ENCODE data around the gene SYK. TPM values are rescaled to one million over a fixed set of nuclear protein-coding genes. Genes with fewer than 3 reads are reported as not detected.

SYK gene
- polyA plus RNA-seq, 6 donors from 2014 or later: 163 to 261 (median 214) TPM

DNA sequence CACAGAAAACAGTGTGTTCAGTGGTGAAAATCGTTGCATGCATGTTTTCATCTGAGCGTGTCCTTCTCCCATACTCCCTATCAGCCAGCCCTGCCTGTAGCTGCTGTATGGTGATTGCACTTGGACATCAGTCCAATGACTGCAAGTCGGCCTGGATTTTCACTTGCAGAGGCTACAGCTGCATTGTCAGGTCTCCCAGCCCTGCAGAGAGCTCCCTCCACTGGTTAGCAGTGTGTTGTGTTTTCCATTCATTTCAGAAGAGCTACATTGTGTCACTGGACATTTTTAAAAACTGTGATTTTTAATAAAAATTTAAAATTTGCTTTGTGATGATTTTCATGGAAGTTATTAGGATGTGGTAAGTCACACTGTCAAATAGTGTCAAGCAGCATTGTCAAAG lies 96.6 kb downstream of the SYK start:
- DNase-seq (no peak), ATAC-seq (ENCODE audit: low read depth in 2 of 2) (no peak)
- Mint-ChIP-seq H3K27me3 (no peaks in the 10 kb centered on the region), H3K4me3 (peak overlapping the region in 1 of 8 donors; percentile 33), H3K4me1 (peaks cover under 1 to 15% (median 3%) of the 10 kb centered on the region in 3 donors), H3K36me3 (peaks cover 24 to 34% of the 10 kb centered on the region in 2 donors), H3K9me3 (peaks cover 0 to 2% (median 0%) of the 10 kb centered on the region in 7 donors), H3K27ac (peak overlapping the region in 3 of 6 donors; percentile 16 to 47 (median 42))

DNA sequence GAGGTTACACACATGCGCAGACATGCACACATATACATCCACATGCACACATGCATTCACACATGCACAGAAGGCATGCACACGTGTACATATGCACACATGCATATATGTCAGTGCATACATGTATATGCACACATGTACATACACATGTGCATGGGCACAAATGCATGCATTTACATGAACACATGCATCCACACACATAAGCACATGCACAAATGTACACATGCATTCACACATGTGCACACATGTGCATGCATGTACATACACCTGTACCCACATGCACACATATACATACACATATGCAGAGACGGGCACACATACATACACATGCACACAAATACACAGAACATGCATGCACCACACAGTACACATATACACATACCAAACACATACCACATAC lies 97.7 kb downstream of the SYK start:
- H3K4me3 Mint-ChIP-seq: no peak overlapping the region

DNA sequence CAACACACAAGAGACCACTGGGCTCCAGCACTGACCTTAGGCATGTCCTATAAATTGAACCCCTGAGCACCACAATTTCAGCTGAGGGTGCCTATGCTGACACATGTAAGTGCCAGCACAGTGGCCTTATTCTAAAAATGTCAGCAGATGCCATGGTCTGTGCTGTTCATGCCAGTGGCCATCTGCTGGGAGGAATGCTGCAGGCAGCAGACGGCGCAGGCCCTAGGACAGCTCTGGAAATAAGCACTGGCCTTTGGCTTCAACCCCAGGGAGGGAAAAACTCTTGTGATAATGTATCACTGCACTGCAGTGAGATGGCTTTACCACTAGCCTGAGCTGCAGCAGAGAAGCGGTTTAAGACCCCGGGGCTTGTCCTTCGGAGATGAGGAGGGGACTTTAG lies 98.5 kb downstream of the SYK start:
- no peak for DNase-seq
- Mint-ChIP-seq H3K36me3 (peaks cover 28 to 29% of the 10 kb centered on the region in 2 donors), H3K4me1 (peaks cover 10 to 25% (median 11%) of the 10 kb centered on the region in 3 donors), H3K4me3 (no peak overlapping the region), H3K27ac (peak overlapping the region in 4 of 6 donors; percentile 26 to 86 (median 50)), H3K9me3 (peaks cover 0 to 3% (median 0%) of the 10 kb centered on the region in 7 donors), H3K27me3 (no peaks in the 10 kb centered on the region)
- ATAC-seq (ENCODE audit: low read depth in 2 of 2): no peak

More for the DNA sequence above, 97.7 kb downstream of the SYK start:
- Mint-ChIP-seq H3K27ac (peak overlapping the region in 3 of 6 donors; percentile 7 to 74 (median 8)), H3K9me3 (peaks cover 0 to 3% (median 0%) of the 10 kb centered on the region in 7 donors), H3K27me3 (no peaks in the 10 kb centered on the region), H3K4me1 (peaks cover 5 to 20% (median 6%) of the 10 kb centered on the region in 3 donors), H3K36me3 (peaks cover 29 to 34% of the 10 kb centered on the region in 2 donors)
- DNase-seq (no peak), ATAC-seq (ENCODE audit: low read depth in 2 of 2) (no peak)

DNA sequence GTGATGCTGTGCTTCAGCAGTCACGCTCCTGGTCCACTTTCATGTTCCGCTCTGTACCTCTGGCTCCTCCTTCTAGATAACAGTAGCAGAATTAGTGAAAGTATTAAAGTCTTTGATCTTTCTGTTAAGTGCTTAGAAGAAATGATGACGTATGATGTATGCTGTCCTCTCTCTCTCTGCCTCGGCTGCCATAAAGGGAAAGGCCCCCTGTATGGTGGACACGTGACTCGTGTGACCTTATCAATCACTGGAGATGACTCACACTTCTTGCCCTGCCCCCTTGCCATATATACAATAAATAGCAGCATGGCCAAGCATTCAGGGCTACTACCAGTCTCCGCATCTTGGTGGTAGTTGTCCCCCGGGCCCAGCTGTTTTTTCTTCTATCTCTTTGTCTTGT lies 100.3 kb downstream of the SYK start:
- H3K4me3 Mint-ChIP-seq: no peak overlapping the region
- peaks cover 13 to 26% (median 17%) of the 10 kb centered on the region in 3 donors for H3K4me1 Mint-ChIP-seq
- no peak for DNase-seq
- H3K27ac Mint-ChIP-seq: peak overlapping the region; percentile 0 to 88 (median 54)
- H3K9me3 Mint-ChIP-seq: peaks cover 0 to 3% (median 0%) of the 10 kb centered on the region in 7 donors
- no peak for ATAC-seq (ENCODE audit: low read depth in 2 of 2)
- no peaks in the 10 kb centered on the region for H3K27me3 Mint-ChIP-seq
- peaks cover 21 to 29% of the 10 kb centered on the region in 2 donors for H3K36me3 Mint-ChIP-seq

DNA sequence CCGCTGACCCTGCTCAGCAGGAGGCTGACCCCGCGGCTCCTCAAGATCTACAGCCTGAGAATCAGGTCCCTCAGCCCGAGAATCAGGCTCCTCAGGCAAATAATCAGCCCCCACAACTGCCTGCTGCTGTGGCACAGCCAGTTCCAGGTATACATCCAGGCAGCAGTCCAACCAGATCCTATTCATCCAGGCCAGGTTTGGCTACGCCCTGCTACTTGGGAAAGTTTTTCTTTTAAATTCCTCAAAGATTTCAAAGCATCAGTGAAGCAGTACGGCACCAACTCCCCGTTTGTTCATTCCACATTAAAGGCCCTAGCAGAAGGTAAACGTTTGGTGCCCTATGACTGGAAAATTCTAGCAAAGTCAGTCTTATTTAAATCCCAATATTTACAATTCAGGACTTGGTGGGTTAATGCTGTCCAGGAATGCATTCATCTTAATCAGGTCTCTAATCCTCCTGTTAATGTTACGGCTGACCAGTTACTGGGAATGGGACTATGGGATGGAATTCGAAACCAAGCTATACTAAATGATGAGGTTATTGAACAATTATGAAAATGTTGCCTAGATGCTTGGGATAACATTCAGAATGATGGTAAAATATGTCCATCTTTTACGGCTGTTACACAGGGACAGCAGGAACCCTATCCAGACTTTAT lies 102.3 kb downstream of the SYK start:
- Mint-ChIP-seq H3K27me3 (no peaks in the 10 kb centered on the region), H3K9me3 (peaks cover 0 to 3% (median 0%) of the 10 kb centered on the region in 7 donors), H3K4me1 (peaks cover 18 to 30% (median 21%) of the 10 kb centered on the region in 3 donors), H3K4me3 (no peak overlapping the region), H3K36me3 (peaks cover 10 to 29% of the 10 kb centered on the region in 2 donors), H3K27ac (peak overlapping the region in 3 of 6 donors; percentile 51 to 93 (median 55))
- no peak for ATAC-seq (ENCODE audit: low read depth in 2 of 2)
- no peak for DNase-seq

DNA sequence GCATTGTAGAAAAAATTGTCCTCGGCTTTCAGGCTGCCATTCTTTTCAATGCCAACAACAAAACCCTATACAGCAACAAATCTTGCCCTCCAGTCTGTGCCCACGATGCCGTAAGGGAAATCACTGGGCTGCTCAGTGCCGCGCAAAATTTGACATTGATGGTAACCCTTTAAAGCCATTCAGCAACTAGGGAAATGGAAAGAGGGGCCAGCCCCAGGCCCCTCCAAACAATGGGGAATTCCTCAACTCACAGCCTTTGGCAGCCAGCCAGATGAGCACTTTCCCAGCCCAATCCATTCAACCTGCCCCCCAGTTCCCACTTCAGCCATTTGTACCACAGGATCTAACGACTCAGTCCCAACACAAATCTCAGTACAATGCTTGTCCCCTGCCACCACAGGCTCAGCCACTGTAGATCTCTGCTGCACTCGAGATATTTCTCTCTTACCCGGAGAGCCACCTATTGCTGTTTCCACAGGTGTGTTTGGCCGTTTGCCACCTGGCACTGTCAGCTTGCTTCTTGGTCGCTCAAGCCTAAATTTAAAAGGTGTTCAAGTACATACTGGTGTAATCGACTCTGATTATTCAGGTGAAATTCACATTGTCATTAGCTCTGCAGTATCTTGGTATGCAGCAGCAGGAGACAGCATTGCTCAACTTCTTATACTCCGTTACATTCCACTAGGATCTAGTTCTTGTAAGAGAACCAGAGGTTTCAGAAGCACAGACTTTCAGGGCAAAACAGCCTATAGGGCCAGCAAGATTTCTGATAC lies 103.3 kb downstream of the SYK start:
- Mint-ChIP-seq H3K27me3 (no peaks in the 10 kb centered on the region), H3K4me1 (peaks cover 18 to 25% (median 21%) of the 10 kb centered on the region in 3 donors), H3K36me3 (peaks cover 10 to 21% of the 10 kb centered on the region in 2 donors), H3K27ac (peak overlapping the region in 4 of 6 donors; percentile 7 to 46 (median 24)), H3K9me3 (peaks cover 0 to 3% (median 0%) of the 10 kb centered on the region in 7 donors), H3K4me3 (no peak overlapping the region)
- no peak for ATAC-seq (ENCODE audit: low read depth in 2 of 2)
- DNase-seq: no peak

DNA sequence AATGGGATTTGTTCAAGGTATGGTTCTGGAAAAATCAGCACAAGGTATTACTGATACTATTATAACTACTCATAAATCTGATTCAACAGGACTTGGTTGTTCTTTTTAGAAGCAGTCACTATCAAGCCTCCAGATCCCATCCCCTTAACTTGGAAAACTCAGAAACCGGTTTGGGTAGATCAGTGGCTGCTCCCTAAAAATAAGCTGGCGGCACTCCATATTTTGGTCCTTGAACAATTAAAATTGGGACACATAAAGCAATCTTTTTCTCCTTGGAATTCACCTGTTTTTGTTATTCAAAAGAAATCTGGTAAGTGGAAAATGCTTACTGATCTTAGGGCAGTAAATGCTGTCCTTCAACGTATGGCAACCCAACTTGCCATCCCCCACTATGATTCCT lies 104.2 kb downstream of the SYK start:
- Mint-ChIP-seq H3K4me3 (no peak overlapping the region), H3K36me3 (peaks cover 10 to 20% of the 10 kb centered on the region in 2 donors), H3K9me3 (peaks cover 0 to 3% (median 0%) of the 10 kb centered on the region in 7 donors), H3K4me1 (peaks cover 21 to 28% (median 24%) of the 10 kb centered on the region in 3 donors), H3K27me3 (no peaks in the 10 kb centered on the region), H3K27ac (no peak overlapping the region)
- ATAC-seq (ENCODE audit: low read depth in 2 of 2) (no peak), DNase-seq (no peak)

DNA sequence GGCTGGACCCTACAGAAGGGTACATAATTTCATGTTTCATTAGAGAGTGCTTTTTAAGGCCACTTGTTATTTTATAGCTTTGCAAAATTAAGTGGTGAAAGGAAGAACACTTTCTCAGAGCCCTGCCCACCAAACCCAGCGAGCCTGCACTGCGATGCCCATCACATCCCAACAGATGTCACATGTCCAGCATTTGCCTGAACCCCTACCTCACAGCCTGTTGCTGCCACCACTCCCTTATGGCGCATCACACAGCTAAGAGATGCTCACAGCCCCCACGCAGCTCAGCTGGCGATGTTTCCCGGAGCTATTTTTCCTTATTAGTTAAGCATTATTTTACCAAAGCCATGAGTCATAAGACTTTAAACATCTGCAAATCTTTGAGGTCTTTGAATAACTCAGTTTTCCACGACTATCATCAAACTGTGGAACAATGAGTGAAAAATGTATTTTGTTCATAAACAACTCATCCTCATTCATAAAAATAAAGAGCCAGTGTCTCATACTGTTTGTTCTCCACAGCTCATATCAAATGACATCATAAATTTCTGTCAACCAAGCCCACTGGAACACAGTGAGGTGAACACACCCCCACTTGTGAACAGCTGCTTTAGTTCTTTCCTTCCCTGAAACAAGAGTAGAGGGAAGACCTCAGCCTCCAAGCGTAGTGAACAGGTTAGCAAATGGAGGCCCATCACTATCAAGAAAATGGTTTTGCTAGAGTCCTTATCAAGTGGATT lies 104.9 kb downstream of the SYK start:
- Mint-ChIP-seq H3K4me3 (no peak overlapping the region), H3K4me1 (peaks cover 21 to 33% (median 24%) of the 10 kb centered on the region in 3 donors), H3K27me3 (no peaks in the 10 kb centered on the region), H3K36me3 (peaks cover 10 to 20% of the 10 kb centered on the region in 2 donors), H3K9me3 (peaks cover 0 to 3% (median 0%) of the 10 kb centered on the region in 7 donors), H3K27ac (peak overlapping the region in 3 of 6 donors; percentile 7 to 73 (median 61))
- DNase-seq (no peak), ATAC-seq (ENCODE audit: low read depth in 2 of 2) (no peak)

DNA sequence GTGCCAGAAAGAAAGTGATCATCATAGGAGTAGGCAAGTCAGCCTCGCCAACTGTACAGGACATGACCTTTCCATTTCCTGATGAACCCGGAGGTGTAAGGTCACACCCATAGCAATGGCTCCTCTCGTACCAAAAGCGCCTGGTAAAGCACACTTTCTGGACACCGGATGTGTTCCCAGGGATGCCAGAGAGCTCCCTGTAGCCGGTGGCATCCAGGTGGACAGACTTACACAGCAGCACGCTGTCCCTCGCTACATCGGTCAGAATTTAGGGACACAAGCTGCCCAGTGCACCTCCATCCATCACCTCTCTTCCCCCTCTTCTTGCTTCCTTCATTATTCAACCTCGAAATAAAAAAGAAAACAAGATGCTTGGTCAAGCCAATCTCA lies 105.4 kb downstream of the SYK start:
- Mint-ChIP-seq H3K4me3 (no peak overlapping the region), H3K27me3 (no peaks in the 10 kb centered on the region), H3K4me1 (peaks cover 21 to 35% (median 26%) of the 10 kb centered on the region in 3 donors), H3K27ac (no peak overlapping the region), H3K9me3 (peaks cover 0 to 3% (median 0%) of the 10 kb centered on the region in 7 donors), H3K36me3 (peaks cover 8 to 16% of the 10 kb centered on the region in 2 donors)
- no peak for DNase-seq
- ATAC-seq (ENCODE audit: low read depth in 2 of 2): no peak

DNA sequence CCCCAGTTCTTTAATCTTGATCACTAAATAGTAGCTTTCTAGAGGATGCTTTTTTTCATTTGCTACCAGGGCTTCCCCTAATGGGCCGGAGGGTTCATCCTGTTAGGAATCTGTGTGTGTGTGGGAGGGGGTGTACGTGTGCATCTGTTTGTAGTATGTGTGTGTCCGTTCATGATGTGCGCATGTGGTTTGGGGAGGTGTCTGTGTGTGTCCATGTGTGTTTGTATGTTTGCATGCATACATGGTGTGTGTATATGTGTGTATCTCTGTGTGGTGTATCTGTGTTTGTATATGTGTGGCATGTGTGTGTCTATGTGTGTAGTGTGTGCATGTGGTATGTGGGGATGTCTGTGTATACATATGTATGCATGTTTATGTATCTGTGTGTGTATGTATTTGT lies 106.2 kb downstream of the SYK start:
- no peak for ATAC-seq (ENCODE audit: low read depth in 2 of 2)
- H3K36me3 Mint-ChIP-seq: peaks cover under 1 to 10% of the 10 kb centered on the region in 2 donors
- no peak overlapping the region for H3K4me3 Mint-ChIP-seq
- peak overlapping the region in 4 of 6 donors; percentile 2 to 8 (median 6) for H3K27ac Mint-ChIP-seq
- peaks cover 0 to 3% (median 0%) of the 10 kb centered on the region in 7 donors for H3K9me3 Mint-ChIP-seq
- peaks cover 21 to 35% (median 23%) of the 10 kb centered on the region in 3 donors for H3K4me1 Mint-ChIP-seq
- no peaks in the 10 kb centered on the region for H3K27me3 Mint-ChIP-seq
- DNase-seq: no peak

DNA sequence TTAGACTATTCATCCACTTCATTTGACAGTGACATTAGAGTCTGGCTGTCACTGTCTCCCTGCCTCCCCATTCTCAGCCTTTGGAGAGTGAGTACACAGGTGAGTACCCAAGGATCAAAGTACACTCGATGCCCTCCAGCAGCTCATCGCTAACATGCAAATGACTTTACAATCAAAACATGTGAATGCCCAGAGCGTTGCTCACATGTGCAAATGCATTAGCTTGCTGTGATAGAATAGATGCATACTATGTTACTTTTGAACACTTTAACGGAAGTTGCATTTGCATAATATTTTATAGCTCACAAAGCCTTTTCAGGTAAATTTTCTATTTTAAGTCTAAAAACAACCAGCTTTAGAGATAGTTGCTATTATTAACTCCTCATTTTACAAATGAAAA lies 107.6 kb downstream of the SYK start:
- no peak for ATAC-seq (ENCODE audit: low read depth in 2 of 2)

DNA sequence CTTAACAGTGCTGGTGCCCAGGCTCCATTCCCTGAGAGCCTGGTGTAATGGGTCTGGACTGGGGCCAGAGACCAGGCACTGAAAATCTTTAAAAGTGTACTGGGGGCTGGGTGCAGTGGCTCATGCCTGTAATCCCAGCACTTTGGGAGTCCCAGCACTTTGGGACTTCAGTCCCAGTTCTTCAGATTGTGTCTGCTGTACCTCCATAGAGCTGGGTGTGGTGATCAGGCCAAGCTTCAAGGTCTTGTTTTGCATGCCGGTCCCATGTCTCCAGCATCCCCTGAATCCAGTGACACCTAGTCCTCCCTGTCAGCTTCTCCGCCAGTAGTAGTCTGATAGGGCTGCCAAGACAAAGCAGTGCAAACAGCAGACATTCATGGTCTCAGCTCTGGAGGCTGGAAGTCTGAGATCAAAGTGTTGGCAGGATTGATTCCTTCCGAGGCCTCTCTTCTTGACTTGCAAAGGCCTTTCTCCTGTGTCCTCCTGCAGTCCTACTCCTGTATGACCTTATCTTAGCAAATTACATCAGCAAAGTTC lies 108.2 kb downstream of the SYK start:
- Mint-ChIP-seq H3K27me3 (no peaks in the 10 kb centered on the region), H3K36me3 (no peaks in the 10 kb centered on the region), H3K4me3 (no peak overlapping the region), H3K27ac (no peak overlapping the region), H3K4me1 (peaks cover 14 to 30% (median 15%) of the 10 kb centered on the region in 3 donors), H3K9me3 (no peaks in the 10 kb centered on the region)
- DNase-seq: no peak
- ATAC-seq (ENCODE audit: low read depth in 2 of 2): no peak

More for the DNA sequence above, 107.6 kb downstream of the SYK start:
- Mint-ChIP-seq H3K27ac (peak overlapping the region in 3 of 6 donors; percentile 58 to 86 (median 67)), H3K9me3 (no peaks in the 10 kb centered on the region), H3K4me3 (peak overlapping the region in 1 of 8 donors; percentile 1), H3K36me3 (no peaks in the 10 kb centered on the region), H3K27me3 (no peaks in the 10 kb centered on the region), H3K4me1 (peaks cover 15 to 29% (median 16%) of the 10 kb centered on the region in 3 donors)
- DNase-seq: no peak

DNA sequence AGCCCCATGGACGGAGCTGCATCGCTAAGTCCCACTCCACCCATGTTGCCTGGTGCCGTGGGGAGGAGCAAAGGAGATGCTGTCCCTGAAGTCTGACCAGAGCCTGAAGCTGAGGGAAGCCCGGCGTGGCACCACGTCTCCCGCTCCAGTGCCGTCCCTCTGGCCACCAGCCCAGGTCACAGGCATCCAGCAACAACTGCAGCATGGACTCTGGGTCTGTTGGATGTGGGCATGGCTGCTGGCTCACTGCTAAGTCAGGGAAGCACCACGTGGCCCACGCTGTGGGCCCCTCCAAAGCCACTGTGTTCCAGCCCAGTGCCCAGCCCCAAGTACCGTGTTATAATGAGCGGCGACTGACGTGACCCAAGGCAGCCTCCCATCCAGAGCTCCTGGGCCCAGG lies 112.6 kb downstream of the SYK start:
- Mint-ChIP-seq H3K4me3 (peak overlapping the region in 1 of 8 donors; percentile 66), H3K9me3 (no peaks in the 10 kb centered on the region), H3K27me3 (peaks cover 0 to 6% (median 0%) of the 10 kb centered on the region in 3 donors), H3K4me1 (peaks cover 4 to 19% (median 4%) of the 10 kb centered on the region in 3 donors), H3K36me3 (no peaks in the 10 kb centered on the region), H3K27ac (peak overlapping the region in 1 of 6 donors; percentile 42)
- no peak for DNase-seq
- no peak for ATAC-seq (ENCODE audit: low read depth in 2 of 2)
